OCI-LY7 (cell line): ENCODE measurements around the gene LTK. TPM values are rescaled to one million over a fixed set of nuclear protein-coding genes. Genes with fewer than 3 reads are reported as not detected.

Experiments used
- BruUV-seq: library from RNA; stranded (reverse); fragments of 400-500 nt; replicated peaks from 2 replicates; lab custom pipeline; 2021; lab: Mats Ljungman, UMichigan
- CTCF ChIA-PET: fragments of 300-600 bp; sonication (Branson Sonifier 250); formaldehyde crosslinking; loops from one replicate; lab custom pipeline; 2022; ENCODE audit warnings: antibody characterized with exemption; ENCODE audit not compliant: unreplicated experiment; lab: Charles Lee
- POLR2A ChIA-PET: fragments of 300-600 bp; sonication (Branson Sonifier 250); formaldehyde crosslinking; loops from one replicate; lab custom pipeline; 2022; ENCODE audit warnings: antibody characterized with exemption; lab: Charles Lee
- DNase-seq: peaks from one replicate; pipeline ENCODE4 v3.0.0-alpha.2; 2015; ENCODE audit warnings: low spot score
- H2AFZ ChIP-seq: fragments of 200-600 bp; sonication (generic), shearing (Covaris generic); 2 replicates; pipeline ENCODE4 v1.6.1; 2014; ENCODE audit warnings: mild to moderate bottlenecking, antibody characterized with exemption, low read length, moderate library complexity
- H3K27ac ChIP-seq: fragments of 200-600 bp; sonication (generic); 2 replicates; pipeline ENCODE4 v1.5.1; 2014; ENCODE audit warnings: mixed run types, low read depth, mild to moderate bottlenecking, moderate library complexity, low read length, inconsistent platforms; ENCODE audit not compliant: poor library complexity, severe bottlenecking
- H3K36me3 ChIP-seq: fragments of 200-600 bp; sonication (generic); 2 replicates; pipeline ENCODE4 v1.6.1; 2014; ENCODE audit warnings: mild to moderate bottlenecking, antibody characterized with exemption, low read length, moderate library complexity, mixed read lengths; ENCODE audit not compliant: insufficient read depth
- H3K4me1 ChIP-seq: fragments of 200-600 bp; sonication (generic); 2 replicates; pipeline ENCODE4 v1.5.1; 2014; ENCODE audit warnings: mild to moderate bottlenecking, low read length; ENCODE audit not compliant: insufficient read depth, poor library complexity, severe bottlenecking
- H3K4me2 ChIP-seq: fragments of 200-600 bp; sonication (generic); 2 replicates; pipeline ENCODE4 v1.6.1; 2014; ENCODE audit warnings: mild to moderate bottlenecking, low read length
- H3K4me3 ChIP-seq: fragments of 200-600 bp; sonication (generic); 2 replicates; pipeline ENCODE4 v1.5.1; 2014; ENCODE audit warnings: mild to moderate bottlenecking, low read depth, low read length; ENCODE audit not compliant: poor library complexity, severe bottlenecking
- H3K79me2 ChIP-seq: fragments of 200-600 bp; sonication (generic); 2 replicates; pipeline ENCODE4 v1.6.1; 2016; ENCODE audit warnings: low read depth, mild to moderate bottlenecking, low read length, moderate library complexity, mixed read lengths; ENCODE audit not compliant: insufficient read depth
- H3K9me2 ChIP-seq: fragments of 200-600 bp; sonication (generic); 2 replicates; pipeline ENCODE4 v1.6.1; 2016; ENCODE audit warnings: mild to moderate bottlenecking, low read length, mixed read lengths; ENCODE audit not compliant: insufficient read depth
- H3K9me3 ChIP-seq: fragments of 200-600 bp; sonication (generic); 2 replicates; pipeline ENCODE4 v1.6.1; 2014; ENCODE audit warnings: mild to moderate bottlenecking, mixed run types, low read length, mixed read lengths
- H4K20me1 ChIP-seq: fragments of 200-600 bp; sonication (generic); 2 replicates; pipeline ENCODE4 v1.6.1; 2014; ENCODE audit warnings: mild to moderate bottlenecking, antibody characterized with exemption, low read length, moderate library complexity, mixed read lengths; ENCODE audit not compliant: insufficient read depth
- CTCF ChIP-seq: fragments of 200-600 bp; sonication (generic); conservative IDR thresholded peaks from 2 replicates; pipeline ENCODE4 v1.5.1; 2014; ENCODE audit warnings: mild to moderate bottlenecking, antibody characterized with exemption, low read length, moderate library complexity, mixed read lengths
- EZH2phosphoT487 ChIP-seq: fragments of 200-600 bp; sonication (generic); IDR thresholded peaks from 2 replicates; pipeline ENCODE4 v1.6.1; 2018; ENCODE audit warnings: low read depth, borderline replicate concordance, mild to moderate bottlenecking, mixed run types, antibody characterized with exemption, low read length, moderate library complexity, mixed read lengths
- intact Hi-C: fragments of 100-400 bp; cut with micrococcal nuclease; formaldehyde crosslinking; loops from one replicate; pipeline ENCODE4 v1.10.0; 2022; ENCODE audit not compliant: unreplicated experiment
- total RNA-seq, 2 experiments: library from RNA; depleted of rRNA in 1 of 2; stranded (reverse); fragments of >200 nt in 1 of 2; shearing (Covaris generic) in 1 of 2; gene quantifications; 2 replicates each; pipeline ENCODE4 v1.2.3, GENCODE V29; 2014 to 2022

LTK gene
- total RNA-seq, 2 experiments from 2014 or later, result 0.11 to 0.22 TPM

DNA sequence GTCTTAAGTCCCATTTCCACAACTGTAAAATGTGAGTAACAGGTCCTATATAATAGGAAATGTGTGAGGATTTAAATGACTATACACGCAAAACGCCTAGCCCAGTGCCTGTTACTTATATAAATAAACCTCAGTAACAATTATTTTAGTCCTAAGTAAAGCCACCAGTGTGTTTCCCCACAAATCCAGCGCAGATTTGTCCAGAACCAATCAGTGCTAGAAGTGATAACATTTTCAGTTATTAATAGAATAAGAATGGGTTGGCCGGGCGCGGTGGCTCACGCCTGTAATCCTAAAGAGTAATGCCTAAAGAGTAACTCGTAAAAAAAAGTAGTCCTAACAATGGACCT is 29.9 kb upstream of the LTK start:
- BruUV-seq, result no TSS peak
- peak overlapping the region; percentile 21 for H3K27ac ChIP-seq
- no peaks in the 10 kb centered on the region for H3K9me2 ChIP-seq
- peak overlapping the region; percentile 92 for H2AFZ ChIP-seq
- peaks cover 6% of the 10 kb centered on the region for H3K4me1 ChIP-seq
- H4K20me1 ChIP-seq, result no peaks in the 10 kb centered on the region
- intact Hi-C loops, result no loop called here
- ChIA-PET CTCF (no interaction called here), POLR2A (no interaction called here)
- H3K9me3 ChIP-seq, result no peaks in the 10 kb centered on the region
- no peaks in the 10 kb centered on the region for H3K36me3 ChIP-seq
- H3K79me2 ChIP-seq, result peaks cover 11% of the 10 kb centered on the region; the same call in 1 of the 2 replicates
- H3K4me3 ChIP-seq, result peak overlapping the region; percentile 89
- no peak for DNase-seq
- TF ChIP-seq CTCF, result no peak
- TF ChIP-seq EZH2phosphoT487, result no peak
- H3K4me2 ChIP-seq, result peak overlapping the region; percentile 87

DNA sequence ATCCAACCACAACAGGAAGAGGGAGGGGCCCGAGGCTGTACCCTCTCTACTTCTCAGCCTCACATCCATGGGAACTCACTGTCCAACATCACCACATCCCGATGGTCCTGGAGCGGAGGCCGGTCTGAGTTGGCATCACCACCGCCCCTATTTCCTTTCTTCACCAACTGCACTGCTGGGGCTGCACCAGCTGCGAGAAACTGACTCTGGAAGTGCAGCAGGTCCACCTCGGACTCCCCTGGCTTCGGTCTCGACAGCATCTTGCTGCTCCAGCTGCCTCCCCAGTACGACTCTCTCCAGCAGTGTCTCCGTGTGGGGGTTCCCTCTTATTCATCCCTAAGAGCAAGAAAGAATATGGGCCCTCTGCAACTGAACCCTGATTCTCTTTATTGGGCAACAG is 23.2 kb upstream of the LTK start:
- Histone ChIP-seq H3K36me3 (peaks cover 39% of the 10 kb centered on the region), H3K4me2 (no peak overlapping the region), H3K9me3 (no peaks in the 10 kb centered on the region), H3K27ac (no peak overlapping the region), H3K4me1 (no peaks in the 10 kb centered on the region), H3K4me3 (no peak overlapping the region), H4K20me1 (no peaks in the 10 kb centered on the region), H3K9me2 (no peaks in the 10 kb centered on the region), H2AFZ (no peak overlapping the region), H3K79me2 (no peaks in the 10 kb centered on the region)
- DNase-seq, result no peak
- BruUV-seq, result no TSS peak
- CTCF ChIA-PET, result no interaction called here
- TF ChIP-seq CTCF (no peak), EZH2phosphoT487 (no peak)
- POLR2A ChIA-PET, result no interaction called here
- intact Hi-C loops, result no loop called here

DNA sequence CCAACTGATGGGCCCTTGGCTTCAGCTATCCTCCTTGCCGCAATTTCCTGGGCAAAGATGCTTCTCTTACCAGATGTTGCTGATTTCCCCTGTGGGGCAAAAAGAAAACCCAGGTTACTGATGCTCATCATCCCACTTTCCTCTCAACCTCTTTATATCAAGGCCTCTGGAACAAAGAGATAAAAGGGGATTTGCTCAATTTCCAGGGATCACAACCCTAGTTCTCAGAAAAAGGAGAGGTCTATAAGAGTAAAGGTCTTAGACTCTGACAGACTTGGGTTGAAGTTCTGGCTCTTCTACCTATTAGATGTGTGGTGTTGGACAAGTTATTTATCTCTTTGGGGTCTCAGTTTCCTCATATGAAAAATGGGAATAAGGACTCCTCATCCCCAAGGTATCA is 21.9 kb upstream of the LTK start:
- H3K27ac ChIP-seq, result no peak overlapping the region
- H2AFZ ChIP-seq, result no peak overlapping the region
- no TSS peak for BruUV-seq
- H3K79me2 ChIP-seq, result no peaks in the 10 kb centered on the region
- no peaks in the 10 kb centered on the region for H3K9me2 ChIP-seq
- ChIA-PET CTCF (no interaction called here), POLR2A (interaction anchor here (0.6 kb wide), 1 partner anchor 657 kb away, joined by 3 read pairs; no protein-coding TSS in a partner anchor)
- no peak overlapping the region for H3K4me3 ChIP-seq
- H3K4me2 ChIP-seq, result no peak overlapping the region
- TF ChIP-seq EZH2phosphoT487 (no peak), CTCF (no peak)
- intact Hi-C loops, result no loop called here
- no peak for DNase-seq
- no peaks in the 10 kb centered on the region for H4K20me1 ChIP-seq
- peaks cover 46% of the 10 kb centered on the region for H3K36me3 ChIP-seq
- H3K9me3 ChIP-seq, result no peaks in the 10 kb centered on the region
- H3K4me1 ChIP-seq, result peaks cover 8% of the 10 kb centered on the region
